ENCODE measurements around the gene CD86.

GRCh38 chr3:122079524-122080206 is 24.5 kb downstream of the CD86 start:
- no peak for TF ChIP-seq FOXP2 (optimal IDR thresholded peaks at IDR 0.05; ENCODE audit: borderline replicate concordance, extremely low read depth, extremely low read length, insufficient read depth)
- TF ChIP-seq POLR2AphosphoS5 (IDR thresholded peaks at IDR 0.05; ENCODE audit: low read depth, low read length), result no peak
